Neural cell (in vitro differentiated cells): ENCODE results near the gene KIRREL3.

Experiments
- EP300 ChIP-seq: fragments of 450-650 bp; conservative IDR thresholded peaks from 2 replicates; pipeline ENCODE4 v1.6.1; 2014; ENCODE audit warnings: antibody characterized with exemption, mild to moderate bottlenecking, moderate library complexity; ENCODE audit not compliant: poor library complexity, severe bottlenecking
- TF ChIP-seq, protein P1 (sequence below): IDR thresholded peaks from 2 replicates; pipeline ENCODE4 v1.6.1; 2012; ENCODE audit warnings: borderline replicate concordance
- TF ChIP-seq, protein P2 (sequence below): fragments of 450-650 bp; IDR thresholded peaks from 2 replicates; pipeline ENCODE4 v1.5.1; 2014; ENCODE audit warnings: antibody characterized with exemption, mild to moderate bottlenecking, moderate library complexity; ENCODE audit not compliant: poor library complexity, severe bottlenecking

DNA sequence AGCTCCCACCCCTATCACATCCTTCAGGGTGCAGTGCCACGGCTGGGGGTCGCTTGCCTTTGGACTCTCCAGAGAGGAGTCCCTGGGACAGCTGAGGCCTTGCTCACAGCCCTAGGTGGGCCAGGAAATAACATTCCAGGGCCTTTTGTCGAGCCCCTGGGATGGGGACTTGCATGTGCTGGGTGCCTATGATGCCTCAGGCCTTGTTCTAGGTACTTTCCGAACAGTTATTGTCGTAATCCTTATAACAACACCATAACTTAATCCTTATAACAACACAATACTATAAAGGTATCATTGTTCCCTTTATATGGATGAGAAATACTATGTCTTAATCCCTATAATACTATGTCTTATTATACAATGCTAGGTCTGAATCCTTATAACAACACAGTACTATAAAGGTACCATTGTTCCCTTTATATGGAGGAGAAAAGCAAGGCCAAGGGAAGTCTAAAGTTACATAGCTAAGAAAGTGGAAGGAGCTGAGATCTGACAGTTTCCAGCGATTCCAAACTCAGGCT lies 408.5 kb downstream of the KIRREL3 start:
- TF ChIP-seq, protein P1, sequence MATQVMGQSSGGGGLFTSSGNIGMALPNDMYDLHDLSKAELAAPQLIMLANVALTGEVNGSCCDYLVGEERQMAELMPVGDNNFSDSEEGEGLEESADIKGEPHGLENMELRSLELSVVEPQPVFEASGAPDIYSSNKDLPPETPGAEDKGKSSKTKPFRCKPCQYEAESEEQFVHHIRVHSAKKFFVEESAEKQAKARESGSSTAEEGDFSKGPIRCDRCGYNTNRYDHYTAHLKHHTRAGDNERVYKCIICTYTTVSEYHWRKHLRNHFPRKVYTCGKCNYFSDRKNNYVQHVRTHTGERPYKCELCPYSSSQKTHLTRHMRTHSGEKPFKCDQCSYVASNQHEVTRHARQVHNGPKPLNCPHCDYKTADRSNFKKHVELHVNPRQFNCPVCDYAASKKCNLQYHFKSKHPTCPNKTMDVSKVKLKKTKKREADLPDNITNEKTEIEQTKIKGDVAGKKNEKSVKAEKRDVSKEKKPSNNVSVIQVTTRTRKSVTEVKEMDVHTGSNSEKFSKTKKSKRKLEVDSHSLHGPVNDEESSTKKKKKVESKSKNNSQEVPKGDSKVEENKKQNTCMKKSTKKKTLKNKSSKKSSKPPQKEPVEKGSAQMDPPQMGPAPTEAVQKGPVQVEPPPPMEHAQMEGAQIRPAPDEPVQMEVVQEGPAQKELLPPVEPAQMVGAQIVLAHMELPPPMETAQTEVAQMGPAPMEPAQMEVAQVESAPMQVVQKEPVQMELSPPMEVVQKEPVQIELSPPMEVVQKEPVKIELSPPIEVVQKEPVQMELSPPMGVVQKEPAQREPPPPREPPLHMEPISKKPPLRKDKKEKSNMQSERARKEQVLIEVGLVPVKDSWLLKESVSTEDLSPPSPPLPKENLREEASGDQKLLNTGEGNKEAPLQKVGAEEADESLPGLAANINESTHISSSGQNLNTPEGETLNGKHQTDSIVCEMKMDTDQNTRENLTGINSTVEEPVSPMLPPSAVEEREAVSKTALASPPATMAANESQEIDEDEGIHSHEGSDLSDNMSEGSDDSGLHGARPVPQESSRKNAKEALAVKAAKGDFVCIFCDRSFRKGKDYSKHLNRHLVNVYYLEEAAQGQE = no peak
- TF ChIP-seq, protein P2, sequence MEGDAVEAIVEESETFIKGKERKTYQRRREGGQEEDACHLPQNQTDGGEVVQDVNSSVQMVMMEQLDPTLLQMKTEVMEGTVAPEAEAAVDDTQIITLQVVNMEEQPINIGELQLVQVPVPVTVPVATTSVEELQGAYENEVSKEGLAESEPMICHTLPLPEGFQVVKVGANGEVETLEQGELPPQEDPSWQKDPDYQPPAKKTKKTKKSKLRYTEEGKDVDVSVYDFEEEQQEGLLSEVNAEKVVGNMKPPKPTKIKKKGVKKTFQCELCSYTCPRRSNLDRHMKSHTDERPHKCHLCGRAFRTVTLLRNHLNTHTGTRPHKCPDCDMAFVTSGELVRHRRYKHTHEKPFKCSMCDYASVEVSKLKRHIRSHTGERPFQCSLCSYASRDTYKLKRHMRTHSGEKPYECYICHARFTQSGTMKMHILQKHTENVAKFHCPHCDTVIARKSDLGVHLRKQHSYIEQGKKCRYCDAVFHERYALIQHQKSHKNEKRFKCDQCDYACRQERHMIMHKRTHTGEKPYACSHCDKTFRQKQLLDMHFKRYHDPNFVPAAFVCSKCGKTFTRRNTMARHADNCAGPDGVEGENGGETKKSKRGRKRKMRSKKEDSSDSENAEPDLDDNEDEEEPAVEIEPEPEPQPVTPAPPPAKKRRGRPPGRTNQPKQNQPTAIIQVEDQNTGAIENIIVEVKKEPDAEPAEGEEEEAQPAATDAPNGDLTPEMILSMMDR = no peak
- no peak for TF ChIP-seq EP300
